Panc1 (cell line): ENCODE data around the gene PIGA. TPM values are rescaled to one million over a fixed set of nuclear protein-coding genes. Genes with fewer than 3 reads are reported as not detected.

ENCODE experiments used
- ATAC-seq: fragments of 200-7000 bp; cut with Tn5 transposase; 2 replicates; pipeline ENCODE4 v1.9.1; 2020; ENCODE audit warnings: mild to moderate bottlenecking, moderate library complexity
- BruUV-seq: library from RNA; stranded (reverse); fragments of 400-500 nt; replicated peaks from 2 replicates; lab custom pipeline; 2021; lab: Mats Ljungman, UMichigan
- CTCF ChIA-PET: fragments of 300-600 bp; sonication (Branson Sonifier 250); formaldehyde crosslinking; loops from one replicate; lab custom pipeline; 2022; ENCODE audit warnings: antibody characterized with exemption; lab: Charles Lee
- POLR2A ChIA-PET: fragments of 300-600 bp; sonication (Branson Sonifier 250); formaldehyde crosslinking; loops from one replicate; lab custom pipeline; 2022; ENCODE audit warnings: antibody characterized with exemption; lab: Charles Lee
- DNase-seq: peaks from one replicate; pipeline ENCODE4 v3.0.0-alpha.2; 2010; ENCODE audit warnings: low read depth, low spot score
- H3K27ac ChIP-seq: 2 replicates; pipeline ENCODE4 v1.5.1; 2011; ENCODE audit warnings: mild to moderate bottlenecking, low read length, inconsistent platforms
- H3K27me3 ChIP-seq: fragments of 200-500 bp; sonication (Bioruptor generic); 2 replicates; pipeline ENCODE4 v1.6.0; 2014; ENCODE audit warnings: low read length, inconsistent platforms; ENCODE audit not compliant: control insufficient read depth, insufficient read depth
- H3K36me3 ChIP-seq: fragments of 200-500 bp; sonication (Bioruptor generic); 2 replicates; pipeline ENCODE4 v1.5.1; 2014; ENCODE audit warnings: inconsistent platforms, mild to moderate bottlenecking, low read length, moderate library complexity; ENCODE audit not compliant: control insufficient read depth, insufficient read depth
- H3K4me1 ChIP-seq: 2 replicates; pipeline ENCODE4 v1.5.1; 2011; ENCODE audit warnings: inconsistent platforms, mild to moderate bottlenecking, low read length, moderate library complexity; ENCODE audit not compliant: control insufficient read depth, insufficient read depth
- H3K4me3 ChIP-seq, 2 experiments: 2 replicates each; pipeline ENCODE4 v1.5.1; 2011 to 2012; ENCODE audit warnings: low read depth in 2 of 2, low read length in 2 of 2, mild to moderate bottlenecking in 2 of 2, inconsistent platforms in 1 of 2, moderate library complexity in 1 of 2
- H3K9me3 ChIP-seq: fragments of 200-500 bp; sonication (Bioruptor generic); 2 replicates; pipeline ENCODE4 v1.5.1; 2014; ENCODE audit warnings: low read depth, mild to moderate bottlenecking, inconsistent platforms, low read length, moderate library complexity; ENCODE audit not compliant: control insufficient read depth, insufficient read depth
- POLR2AphosphoS5 ChIP-seq: IDR thresholded peaks from 2 replicates; pipeline ENCODE4 v1.6.1; 2012; ENCODE audit warnings: mild to moderate bottlenecking, low read depth, low read length, moderate library complexity
- SIN3A ChIP-seq: IDR thresholded peaks from 2 replicates; pipeline ENCODE4 v1.6.1; 2012; ENCODE audit warnings: low read depth, mild to moderate bottlenecking, low read length, moderate library complexity, borderline replicate concordance; ENCODE audit not compliant: insufficient read depth
- TCF7L2 ChIP-seq: IDR thresholded peaks from 2 replicates; pipeline ENCODE4 v1.6.1; 2011; ENCODE audit warnings: mild to moderate bottlenecking, low read depth, low read length, inconsistent platforms
- in situ Hi-C: cut with HindIII; loops from 2 replicates; pipeline ENCODE4 v1.10.0; 2016; ENCODE audit warnings: low sequenced_read_pairs, low pct_unique_long_range_greater_than_20kb
- intact Hi-C: fragments of 100-400 bp; cut with micrococcal nuclease; formaldehyde crosslinking; loops from one replicate; pipeline ENCODE4 v1.10.0; 2022; ENCODE audit not compliant: unreplicated experiment
- total RNA-seq: library from RNA; stranded (reverse); gene quantifications from one replicate; pipeline ENCODE4 v1.2.1, GENCODE V29; 2021; ENCODE audit not compliant: unreplicated experiment
- TF ChIP-seq, protein P1 (sequence below), 2 experiments: IDR thresholded peaks; 2 replicates each; pipeline ENCODE4 v1.6.1; 2011 to 2012; ENCODE audit warnings: low read depth in 2 of 2, control low read depth in 1 of 2, low read length in 1 of 2, mild to moderate bottlenecking in 1 of 2, moderate library complexity in 1 of 2; ENCODE audit not compliant: insufficient read depth in 1 of 2
- TF ChIP-seq, protein P2 (sequence below): fragments of 450-650 bp; IDR thresholded peaks from 2 replicates; pipeline ENCODE4 v1.5.1; 2017; ENCODE audit warnings: mild to moderate bottlenecking

Gene PIGA
- total RNA-seq, 1 experiment from 2014 or later, result 8.2 TPM

- Histone ChIP-seq H3K36me3 (no peaks in the 10 kb centered on the region), H3K9me3 (no peaks in the 10 kb centered on the region), H3K4me1 (no peaks in the 10 kb centered on the region), H3K27ac (no peak overlapping the region), H3K27me3 (no peaks in the 10 kb centered on the region), H3K4me3 (no peak overlapping the region)
- POLR2A ChIA-PET, result no interaction called here
- TF ChIP-seq, protein P1, sequence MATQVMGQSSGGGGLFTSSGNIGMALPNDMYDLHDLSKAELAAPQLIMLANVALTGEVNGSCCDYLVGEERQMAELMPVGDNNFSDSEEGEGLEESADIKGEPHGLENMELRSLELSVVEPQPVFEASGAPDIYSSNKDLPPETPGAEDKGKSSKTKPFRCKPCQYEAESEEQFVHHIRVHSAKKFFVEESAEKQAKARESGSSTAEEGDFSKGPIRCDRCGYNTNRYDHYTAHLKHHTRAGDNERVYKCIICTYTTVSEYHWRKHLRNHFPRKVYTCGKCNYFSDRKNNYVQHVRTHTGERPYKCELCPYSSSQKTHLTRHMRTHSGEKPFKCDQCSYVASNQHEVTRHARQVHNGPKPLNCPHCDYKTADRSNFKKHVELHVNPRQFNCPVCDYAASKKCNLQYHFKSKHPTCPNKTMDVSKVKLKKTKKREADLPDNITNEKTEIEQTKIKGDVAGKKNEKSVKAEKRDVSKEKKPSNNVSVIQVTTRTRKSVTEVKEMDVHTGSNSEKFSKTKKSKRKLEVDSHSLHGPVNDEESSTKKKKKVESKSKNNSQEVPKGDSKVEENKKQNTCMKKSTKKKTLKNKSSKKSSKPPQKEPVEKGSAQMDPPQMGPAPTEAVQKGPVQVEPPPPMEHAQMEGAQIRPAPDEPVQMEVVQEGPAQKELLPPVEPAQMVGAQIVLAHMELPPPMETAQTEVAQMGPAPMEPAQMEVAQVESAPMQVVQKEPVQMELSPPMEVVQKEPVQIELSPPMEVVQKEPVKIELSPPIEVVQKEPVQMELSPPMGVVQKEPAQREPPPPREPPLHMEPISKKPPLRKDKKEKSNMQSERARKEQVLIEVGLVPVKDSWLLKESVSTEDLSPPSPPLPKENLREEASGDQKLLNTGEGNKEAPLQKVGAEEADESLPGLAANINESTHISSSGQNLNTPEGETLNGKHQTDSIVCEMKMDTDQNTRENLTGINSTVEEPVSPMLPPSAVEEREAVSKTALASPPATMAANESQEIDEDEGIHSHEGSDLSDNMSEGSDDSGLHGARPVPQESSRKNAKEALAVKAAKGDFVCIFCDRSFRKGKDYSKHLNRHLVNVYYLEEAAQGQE (IDR thresholded peaks at IDR 0.05; ENCODE audit: insufficient read depth in 1 of 2, low read depth in 2 of 2, low read length in 1 of 2), result no peak
- TF ChIP-seq, protein P2, sequence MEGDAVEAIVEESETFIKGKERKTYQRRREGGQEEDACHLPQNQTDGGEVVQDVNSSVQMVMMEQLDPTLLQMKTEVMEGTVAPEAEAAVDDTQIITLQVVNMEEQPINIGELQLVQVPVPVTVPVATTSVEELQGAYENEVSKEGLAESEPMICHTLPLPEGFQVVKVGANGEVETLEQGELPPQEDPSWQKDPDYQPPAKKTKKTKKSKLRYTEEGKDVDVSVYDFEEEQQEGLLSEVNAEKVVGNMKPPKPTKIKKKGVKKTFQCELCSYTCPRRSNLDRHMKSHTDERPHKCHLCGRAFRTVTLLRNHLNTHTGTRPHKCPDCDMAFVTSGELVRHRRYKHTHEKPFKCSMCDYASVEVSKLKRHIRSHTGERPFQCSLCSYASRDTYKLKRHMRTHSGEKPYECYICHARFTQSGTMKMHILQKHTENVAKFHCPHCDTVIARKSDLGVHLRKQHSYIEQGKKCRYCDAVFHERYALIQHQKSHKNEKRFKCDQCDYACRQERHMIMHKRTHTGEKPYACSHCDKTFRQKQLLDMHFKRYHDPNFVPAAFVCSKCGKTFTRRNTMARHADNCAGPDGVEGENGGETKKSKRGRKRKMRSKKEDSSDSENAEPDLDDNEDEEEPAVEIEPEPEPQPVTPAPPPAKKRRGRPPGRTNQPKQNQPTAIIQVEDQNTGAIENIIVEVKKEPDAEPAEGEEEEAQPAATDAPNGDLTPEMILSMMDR, result no peak
- TF ChIP-seq POLR2AphosphoS5 (no peak), SIN3A (no peak), TCF7L2 (no peak)
- in situ Hi-C loops, result no loop called here
- intact Hi-C loops, result no loop called here
- BruUV-seq, result no TSS peak
- DNase-seq (no peak), ATAC-seq (no peak)
- CTCF ChIA-PET, result no interaction called here
Observed at GRCh38 chrX:15293451-15293850, 41.9 kb downstream of the PIGA start.

GRCh38 chrX:15292861-15293260 is 42.5 kb downstream of the PIGA start:
- in situ Hi-C loops (no loop called here), intact Hi-C loops (no loop called here)
- POLR2A ChIA-PET, result no interaction called here

More at GRCh38 chrX:15292861-15293260, 42.5 kb downstream of the PIGA start:
- Histone ChIP-seq H3K36me3 (no peaks in the 10 kb centered on the region), H3K4me3 (no peak overlapping the region), H3K27me3 (no peaks in the 10 kb centered on the region), H3K27ac (no peak overlapping the region), H3K4me1 (no peaks in the 10 kb centered on the region), H3K9me3 (no peaks in the 10 kb centered on the region)
- CTCF ChIA-PET, result no interaction called here
- no peak for ATAC-seq
- DNase-seq, result no peak
- no TSS peak for BruUV-seq
- TF ChIP-seq SIN3A (no peak), POLR2AphosphoS5 (no peak), TCF7L2 (no peak)
- TF ChIP-seq, protein P1 (IDR thresholded peaks at IDR 0.05; ENCODE audit: insufficient read depth in 1 of 2, low read depth in 2 of 2, low read length in 1 of 2), result no peak
- TF ChIP-seq, protein P2, result no peak
